GM12878 (cell line): ENCODE data around the gene DHRS9.

Experiments used
- BCLAF1 ChIP-seq: fragments of 450-650 bp; IDR thresholded peaks from 2 replicates; pipeline ENCODE4 v1.6.1; 2017; ENCODE audit warnings: antibody characterized with exemption, mild to moderate bottlenecking, moderate library complexity
- CTCF ChIP-seq, 3 experiments: IDR thresholded peaks in 2 of 3; conservative IDR thresholded peaks in 1 of 3; 2 replicates each; pipeline ENCODE4 v1.5.1; 2011; ENCODE audit warnings: low read depth in 3 of 3, low read length in 3 of 3, mild to moderate bottlenecking in 3 of 3, control low read depth in 2 of 3, moderate library complexity in 2 of 3, inconsistent platforms in 1 of 3, mixed read lengths in 1 of 3; ENCODE audit not compliant: control insufficient read depth in 2 of 3, insufficient read depth in 1 of 3; ENCODE audit errors: extremely low read depth in 1 of 3
- DPF2 ChIP-seq: fragments of 450-650 bp; IDR thresholded peaks from 2 replicates; pipeline ENCODE4 v1.6.1; 2017; ENCODE audit warnings: mild to moderate bottlenecking
- EZH2 ChIP-seq: IDR thresholded peaks from 2 replicates; pipeline ENCODE4 v1.6.1; 2012; ENCODE audit warnings: low read depth, mild to moderate bottlenecking, control low read depth, inconsistent platforms, low read length, borderline replicate concordance; ENCODE audit not compliant: control insufficient read depth
- HDAC2 ChIP-seq: fragments of 200-600 bp; sonication (generic); IDR thresholded peaks from 2 replicates; pipeline ENCODE4 v1.6.1; 2017
- POLR2A ChIP-seq: IDR thresholded peaks from 2 replicates; pipeline ENCODE4 v1.6.1; 2011; ENCODE audit warnings: low read depth, mild to moderate bottlenecking, low read length
- RAD21 ChIP-seq: IDR thresholded peaks from 2 replicates; pipeline ENCODE4 v1.6.1; 2011; ENCODE audit warnings: mild to moderate bottlenecking, low read depth, low read length, moderate library complexity; ENCODE audit not compliant: insufficient read depth
- RAD51 ChIP-seq: fragments of 450-650 bp; IDR thresholded peaks from 2 replicates; pipeline ENCODE4 v1.6.1; 2016; ENCODE audit warnings: moderate library complexity, mild to moderate bottlenecking, inconsistent platforms
- RFX5 ChIP-seq: IDR thresholded peaks from 2 replicates; pipeline ENCODE4 v1.6.1; 2011; ENCODE audit warnings: low read depth, low read length, improper control_type of control experiment
- SMC3 ChIP-seq: IDR thresholded peaks from 2 replicates; pipeline ENCODE4 v1.6.1; 2011; ENCODE audit warnings: low read length, improper control_type of control experiment, borderline replicate concordance
- SP1 ChIP-seq: IDR thresholded peaks from one replicate; pipeline ENCODE4 v1.6.1; 2011; ENCODE audit warnings: low read depth, low read length
- ZZZ3 ChIP-seq: IDR thresholded peaks from 2 replicates; pipeline ENCODE4 v1.6.1; 2011; ENCODE audit warnings: low read depth; ENCODE audit not compliant: control insufficient read depth, insufficient read length

GRCh38 chr2:169071455-169071854 is 2.1 kb downstream of the DHRS9 start:
- TF ChIP-seq EZH2, result no peak
- TF ChIP-seq BCLAF1, result no peak
- no peak for TF ChIP-seq SMC3
- no peak for TF ChIP-seq CTCF (IDR thresholded peaks at IDR 0.05 in 2 of 3, conservative IDR thresholded peaks at IDR 0.05 in 1 of 3; ENCODE audit: control insufficient read depth in 2 of 3, extremely low read depth in 1 of 3, insufficient read depth in 1 of 3, low read depth in 3 of 3, low read length in 3 of 3)
- no peak for TF ChIP-seq RFX5
- no peak for TF ChIP-seq ZZZ3
- no peak for TF ChIP-seq HDAC2
- no peak for TF ChIP-seq POLR2A
- TF ChIP-seq RAD51, result no peak
- TF ChIP-seq RAD21, result no peak
- TF ChIP-seq DPF2, result no peak
- no peak for TF ChIP-seq SP1
